Stimulated activated CD8-positive, alpha-beta memory T cell treated with anti-CD3 and anti-CD28 coated beads, Interleukin-12 subunit alpha, Interleukin-12 subunit beta, amount 100 ng/mL, for 24 hours (primary cell): ENCODE data around the gene GNG7.
"Not testable (repeated sequence)": the region's sequence is repeated elsewhere in the genome, so short reads cannot be mapped to it uniquely, and the experiment has no call there.

Experiments used
- DNase-seq: peaks from one replicate; pipeline ENCODE4 v3.0.0-alpha.2; 2020; ENCODE audit errors: extremely low read depth

GNG7 gene

GRCh38 chr19:2464389-2464788, 238.1 kb downstream of the GNG7 start:
- DNase-seq: no peak

GRCh38 chr19:2463694-2464093, 238.8 kb downstream of the GNG7 start:
- not testable (repeated sequence) for DNase-seq

DNA sequence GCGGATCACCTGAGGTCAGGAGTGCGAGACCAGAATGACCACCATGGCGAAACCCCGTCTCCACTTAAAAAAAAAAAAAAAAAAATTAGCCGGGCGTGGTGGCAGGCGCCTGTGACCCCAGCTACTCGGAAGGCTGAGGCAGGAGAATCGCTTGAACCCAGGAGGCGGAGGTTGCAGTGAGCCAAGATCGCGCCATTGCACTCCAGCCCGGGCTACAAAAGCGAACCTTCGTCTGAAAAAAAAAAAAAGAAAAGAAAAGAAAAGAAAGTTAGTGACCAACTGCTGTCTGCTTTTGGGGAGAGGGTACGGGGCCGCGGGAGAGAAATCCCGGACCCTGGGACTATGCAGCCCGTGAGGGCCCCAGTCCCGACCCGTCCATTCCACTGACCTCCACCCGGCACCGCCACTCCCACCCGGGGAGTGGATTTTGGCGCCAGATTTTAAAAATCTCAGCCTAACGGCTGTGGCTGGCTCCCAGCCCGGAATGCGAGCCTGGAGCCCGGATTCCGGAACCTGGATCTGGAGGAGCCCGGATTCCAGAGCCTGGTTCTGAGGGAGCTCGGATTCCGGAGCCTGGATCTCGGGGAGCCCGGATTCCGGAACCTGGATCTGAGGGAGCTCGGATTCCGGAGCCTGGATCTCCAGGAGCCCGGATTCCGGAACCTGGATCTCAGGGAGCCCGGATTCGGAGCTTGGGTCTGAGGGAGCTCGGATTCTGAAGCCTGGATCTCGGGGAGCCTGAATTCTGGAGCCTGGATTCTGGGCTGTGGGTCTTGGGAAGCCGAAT, 239.7 kb downstream of the GNG7 start:
- DNase-seq: no peak

GRCh38 chr19:2461751-2462634, 240.5 kb downstream of the GNG7 start:
- no peak for DNase-seq
